HepG2 (cell line): Measurements from ENCODE around the gene ONECUT3. TPM values are rescaled to one million over a fixed set of nuclear protein-coding genes. Genes with fewer than 3 reads are reported as not detected.

Experiments
- ATAC-seq: fragments of 200-7000 bp; cut with Tn5 transposase; 3 replicates; pipeline ENCODE4 v1.9.1; 2020; ENCODE audit warnings: mild to moderate bottlenecking, moderate library complexity
- BruUV-seq: library from RNA; stranded (reverse); fragments of 400-500 nt; replicated peaks from 2 replicates; lab custom pipeline; 2021; lab: Mats Ljungman, UMichigan
- CTCF ChIA-PET: fragments of 300-600 bp; formaldehyde crosslinking; extraction: SDS; loops from one replicate; lab custom pipeline; 2021; ENCODE audit warnings: low total read pairs, inconsistent platforms, low intra/inter-chr PET ratio; lab: Yijun Ruan, JAX
- POLR2A ChIA-PET: fragments of 350-600 bp; sonication (Branson Sonifier 250); formaldehyde crosslinking; loops from one replicate; lab custom pipeline; 2020; ENCODE audit warnings: antibody characterized with exemption, inconsistent platforms; lab: Yijun Ruan, JAX
- DNase-seq: peaks from one replicate; pipeline ENCODE4 v3.0.0-alpha.2; 2015; ENCODE audit warnings: low spot score
- FAIRE-seq: peaks from 3 replicates; lab custom pipeline; 2011; peaks lifted over from hg19 to GRCh38; lab: Jason Lieb, UNC
- H2AFZ ChIP-seq: one replicate; pipeline ENCODE4 v1.6.1; 2011; ENCODE audit warnings: low read length, inconsistent platforms
- H3K27ac ChIP-seq: fragments of 300-600 bp; 3 replicates; pipeline ENCODE4 v1.8.0; 2011; ENCODE audit warnings: mixed run types, mild to moderate bottlenecking, mixed read lengths, low read length, inconsistent platforms; ENCODE audit not compliant: insufficient read depth; ENCODE audit errors: extremely low read length
- H3K27me3 ChIP-seq, 2 experiments: fragments of 200-600 bp in 1 of 2; 2 replicates in 1 of 2; 3 replicates in 1 of 2; pipeline versions ENCODE4 v1.6.0 to v1.8.0; 2011; ENCODE audit warnings: low read length in 2 of 2, mild to moderate bottlenecking in 2 of 2, moderate library complexity in 2 of 2, inconsistent platforms in 1 of 2; ENCODE audit not compliant: insufficient read depth in 2 of 2, control insufficient read depth in 1 of 2
- H3K36me3 ChIP-seq, 2 experiments: fragments of 200-600 bp in 1 of 2; replicated peaks in 1 of 2; 2 replicates in 1 of 2; 3 replicates in 1 of 2; pipeline versions ENCODE4 v1.5.1 to v1.8.0; 2011; ENCODE audit warnings: low read length in 2 of 2, inconsistent platforms in 1 of 2; ENCODE audit not compliant: insufficient read depth in 2 of 2, control insufficient read depth in 1 of 2
- H3K4me1 ChIP-seq: 2 replicates; pipeline ENCODE4 v1.5.1; 2012; ENCODE audit warnings: low read length, inconsistent platforms; ENCODE audit not compliant: insufficient read depth
- H3K4me2 ChIP-seq: 2 replicates; pipeline ENCODE4 v1.6.0; 2011; ENCODE audit warnings: low read depth, low read length, inconsistent platforms
- H3K4me3 ChIP-seq, 3 experiments: fragments of 200-600 bp in 1 of 3; sonication (generic), shearing (Covaris generic) in 1 of 3; replicated peaks in 1 of 3; 2 replicates each; pipeline ENCODE4 v1.5.1; 2011 to 2016; ENCODE audit warnings: low read length in 3 of 3, inconsistent platforms in 2 of 3, low read depth in 2 of 3, mild to moderate bottlenecking in 2 of 3, control low read depth in 1 of 3, mixed read lengths in 1 of 3; ENCODE audit not compliant: insufficient read depth in 1 of 3
- H3K79me2 ChIP-seq: one replicate; pipeline ENCODE4 v1.6.1; 2011; ENCODE audit warnings: low read length, inconsistent platforms; ENCODE audit not compliant: insufficient read depth
- H3K9ac ChIP-seq: 2 replicates; pipeline ENCODE4 v1.6.0; 2011; ENCODE audit warnings: mild to moderate bottlenecking, low read depth, low read length, inconsistent platforms; ENCODE audit not compliant: insufficient read depth
- H3K9me3 ChIP-seq: 2 replicates; pipeline ENCODE4 v1.5.1; 2012; ENCODE audit warnings: mild to moderate bottlenecking, low read length
- H4K20me1 ChIP-seq: 2 replicates; pipeline ENCODE4 v1.6.0; 2011; ENCODE audit warnings: inconsistent platforms, mild to moderate bottlenecking, low read length, moderate library complexity; ENCODE audit not compliant: insufficient read depth
- BRF2 ChIP-seq: sonication (generic); formaldehyde crosslinking; IDR thresholded peaks from 2 replicates; pipeline ENCODE4 v1.8.1; 2022; ENCODE audit warnings: mild to moderate bottlenecking, missing genetic modification reagents
- CEBPB ChIP-seq: IDR thresholded peaks from 2 replicates; pipeline ENCODE4 v1.6.1; 2011; ENCODE audit warnings: low read depth, low read length, improper control_type of control experiment, borderline replicate concordance
- CSRNP1 ChIP-seq: sonication (generic); formaldehyde crosslinking; IDR thresholded peaks from 2 replicates; pipeline ENCODE4 v1.8.1; 2023; ENCODE audit warnings: mild to moderate bottlenecking, missing genetic modification reagents
- GATAD1 ChIP-seq: IDR thresholded peaks from 2 replicates; pipeline ENCODE4 v1.6.1; 2016; ENCODE audit warnings: missing genetic modification reagents, missing compliant biosample characterization
- HOXD1 ChIP-seq: sonication (generic); formaldehyde crosslinking; IDR thresholded peaks from 2 replicates; pipeline ENCODE4 v1.5.0; 2020; ENCODE audit warnings: missing genetic modification reagents
- MED8 ChIP-seq: sonication (generic); formaldehyde crosslinking; IDR thresholded peaks from 2 replicates; pipeline ENCODE4 v1.8.1; 2023; ENCODE audit warnings: mild to moderate bottlenecking, missing genetic modification reagents; ENCODE audit not compliant: insufficient replicate concordance
- PBX3 ChIP-seq: sonication (generic); formaldehyde crosslinking; IDR thresholded peaks from 2 replicates; pipeline ENCODE4 v1.8.1; 2023; ENCODE audit warnings: missing genetic modification reagents, inconsistent platforms, borderline replicate concordance
- SYNCRIP ChIP-seq: fragments of 200-400 bp; formaldehyde crosslinking; IDR thresholded peaks from 2 replicates; pipeline ENCODE4 v1.6.1; 2018; ENCODE audit warnings: mild to moderate bottlenecking, low read depth, low read length; ENCODE audit not compliant: insufficient read depth
- ZBTB4 ChIP-seq: sonication (generic); formaldehyde crosslinking; IDR thresholded peaks from 2 replicates; pipeline ENCODE4 v1.4.0; 2020; ENCODE audit warnings: missing genetic modification reagents, mild to moderate bottlenecking, borderline replicate concordance
- ZNF326 ChIP-seq: sonication (generic); formaldehyde crosslinking; IDR thresholded peaks from 2 replicates; pipeline ENCODE4 v1.4.0; 2020; ENCODE audit warnings: missing genetic modification reagents, borderline replicate concordance
- ZNF775 ChIP-seq: sonication (generic); formaldehyde crosslinking; IDR thresholded peaks from 2 replicates; pipeline ENCODE4 v1.4.0; 2020; ENCODE audit warnings: missing genetic modification reagents, mild to moderate bottlenecking, moderate library complexity, borderline replicate concordance
- ZNF776 ChIP-seq: sonication (generic); formaldehyde crosslinking; IDR thresholded peaks from 2 replicates; pipeline ENCODE4 v1.4.0; 2020; ENCODE audit warnings: mild to moderate bottlenecking, missing genetic modification reagents
- ZSCAN22 ChIP-seq: sonication (generic); formaldehyde crosslinking; IDR thresholded peaks from 2 replicates; pipeline ENCODE4 v1.4.0; 2020; ENCODE audit warnings: mild to moderate bottlenecking, missing genetic modification reagents
- ZSCAN5A ChIP-seq: sonication (generic); formaldehyde crosslinking; IDR thresholded peaks from 2 replicates; pipeline ENCODE4 v1.8.0; 2022; ENCODE audit warnings: mild to moderate bottlenecking, missing genetic modification reagents, borderline replicate concordance
- WGBS: methylation state at CpG from one replicate; pipeline ENCODE4 v1.1.6; 2017; ENCODE audit warnings: low lambda C conversion rate; 5-methylcytosine and 5-hydroxymethylcytosine counted together
- in situ Hi-C: cut with HindIII; loops from 2 replicates; pipeline ENCODE4 v1.10.0; 2017; ENCODE audit warnings: low pct_unique_long_range_greater_than_20kb; ENCODE audit not compliant: extremely low pct_ligation_motif_present
- intact Hi-C: fragments of 100-400 bp; cut with micrococcal nuclease; formaldehyde crosslinking; loops from one replicate; pipeline ENCODE4 v1.10.0; 2022; ENCODE audit not compliant: unreplicated experiment
- polyA plus RNA-seq, 8 experiments: library from polyadenylated mRNA; depleted of rRNA in 3 of 8; stranded (reverse) in 7 of 8; unstranded in 1 of 8; fragments of >200 nt; fragmentation: Illumina TruSeq in 4 of 8; extraction: Trizol in 4 of 8; gene quantifications; 2 replicates each; pipeline versions ENCODE4 v1.2.1 to v1.2.3, GENCODE V29; 2011 to 2016; ENCODE audit warnings: low read depth in 4 of 8, missing spikeins in 1 of 8, mixed read lengths in 1 of 8; ENCODE audit not compliant: insufficient read depth in 1 of 8
- total RNA-seq, 5 experiments: library from RNA; depleted of rRNA; stranded (reverse); fragments of >200 nt; fragmentation: Illumina TruSeq; extraction: Trizol; gene quantifications; 2 replicates each; pipeline ENCODE4 v1.2.3, GENCODE V29; 2016; ENCODE audit warnings: low read depth in 1 of 5
- TF ChIP-seq, protein P1 (sequence below): IDR thresholded peaks from 2 replicates; pipeline ENCODE4 v1.6.1; 2016; ENCODE audit warnings: mild to moderate bottlenecking

Gene ONECUT3
- total and polyA plus RNA-seq, 2 of the 13 experiments (the other 11 are each of a cell fraction or from before 2014, with no cell fraction given) = under 0.01 TPM; not detected in 1

DNA sequence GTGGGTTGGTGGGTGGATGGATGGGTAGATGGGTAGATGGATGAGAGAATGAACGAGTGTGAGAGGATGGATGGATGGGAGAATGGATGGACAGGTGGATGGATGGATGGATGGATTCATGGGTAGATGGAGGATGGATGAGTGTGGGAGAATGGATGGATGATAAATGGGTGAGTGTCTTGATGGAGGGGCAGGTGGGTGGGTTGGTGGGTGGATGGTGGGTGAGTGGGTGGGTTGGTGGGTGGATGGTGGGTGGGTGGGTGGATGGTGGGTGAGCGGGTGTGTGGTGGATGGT is 35.4 kb upstream of the ONECUT3 start:
- CTCF ChIA-PET = no interaction called here
- Histone ChIP-seq H3K4me1 (no peaks in the 10 kb centered on the region), H3K4me3 (no peak overlapping the region), H2AFZ (no peak overlapping the region), H3K9ac (no peak overlapping the region), H4K20me1 (no peaks in the 10 kb centered on the region), H3K36me3 (no peaks in the 10 kb centered on the region), H3K9me3 (no peaks in the 10 kb centered on the region), H3K79me2 (no peaks in the 10 kb centered on the region), H3K27ac (no peak overlapping the region), H3K4me2 (no peak overlapping the region), H3K27me3 (peaks cover 11 to 28% of the 10 kb centered on the region in 2 experiments; a peak in 4 of 5 replicates)
- ATAC-seq (no peak), FAIRE-seq (no peak), DNase-seq (no peak)
- POLR2A ChIA-PET = no interaction called here
- intact Hi-C loops = no loop called here
- BruUV-seq = no TSS peak
- WGBS = 63% methylated on average over 2 of the region's 2 CpGs
- in situ Hi-C loops = no loop called here
- TF ChIP-seq, protein P1, sequence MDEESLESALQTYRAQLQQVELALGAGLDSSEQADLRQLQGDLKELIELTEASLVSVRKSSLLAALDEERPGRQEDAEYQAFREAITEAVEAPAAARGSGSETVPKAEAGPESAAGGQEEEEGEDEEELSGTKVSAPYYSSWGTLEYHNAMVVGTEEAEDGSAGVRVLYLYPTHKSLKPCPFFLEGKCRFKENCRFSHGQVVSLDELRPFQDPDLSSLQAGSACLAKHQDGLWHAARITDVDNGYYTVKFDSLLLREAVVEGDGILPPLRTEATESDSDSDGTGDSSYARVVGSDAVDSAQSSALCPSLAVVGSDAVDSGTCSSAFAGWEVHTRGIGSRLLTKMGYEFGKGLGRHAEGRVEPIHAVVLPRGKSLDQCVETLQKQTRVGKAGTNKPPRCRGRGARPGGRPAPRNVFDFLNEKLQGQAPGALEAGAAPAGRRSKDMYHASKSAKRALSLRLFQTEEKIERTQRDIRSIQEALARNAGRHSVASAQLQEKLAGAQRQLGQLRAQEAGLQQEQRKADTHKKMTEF (CRISPR knock-in tag) = no peak
- no peak for TF ChIP-seq CSRNP1 (CRISPR knock-in tag)
- TF ChIP-seq HOXD1 (CRISPR knock-in tag) = no peak
- TF ChIP-seq ZSCAN5A (CRISPR knock-in tag) = no peak
- TF ChIP-seq CEBPB = no peak
- TF ChIP-seq PBX3 (CRISPR knock-in tag) = no peak
- TF ChIP-seq BRF2 = no peak
- no peak for TF ChIP-seq SYNCRIP
- no peak for TF ChIP-seq ZNF326 (CRISPR knock-in tag)
- no peak for TF ChIP-seq ZNF775 (CRISPR knock-in tag)
- TF ChIP-seq GATAD1 (CRISPR knock-in tag) = no peak
- TF ChIP-seq MED8 (CRISPR knock-in tag) = no peak
- no peak for TF ChIP-seq ZNF776
- TF ChIP-seq ZSCAN22 = no peak
- TF ChIP-seq ZBTB4 (CRISPR knock-in tag) = no peak
